Mesendoderm (in vitro differentiated cells): ENCODE results near the gene COQ8B.

Experiments used
- DNase-seq: peaks from one replicate; pipeline ENCODE4 v3.0.0; 2013
- H2AK5ac ChIP-seq: 2 replicates; pipeline ENCODE4 v1.6.1; 2013; ENCODE audit warnings: low read length, inconsistent platforms
- H2BK120ac ChIP-seq: 2 replicates; pipeline ENCODE4 v1.6.1; 2013; ENCODE audit warnings: low read depth, mild to moderate bottlenecking, low read length, moderate library complexity, mixed read lengths
- H2BK15ac ChIP-seq: replicated peaks from 2 replicates; pipeline ENCODE4 v1.6.1; 2013; ENCODE audit warnings: low read depth, mild to moderate bottlenecking, moderate library complexity
- H2BK5ac ChIP-seq: 2 replicates; pipeline ENCODE4 v1.6.1; 2013; ENCODE audit warnings: low read length, inconsistent platforms
- H3K18ac ChIP-seq: 2 replicates; pipeline ENCODE4 v1.6.1; 2013; ENCODE audit warnings: mild to moderate bottlenecking, low read length, mixed read lengths
- H3K23ac ChIP-seq: one replicate; pipeline ENCODE4 v1.6.1; 2013; ENCODE audit warnings: low read length
- H3K27ac ChIP-seq: 2 replicates; pipeline ENCODE4 v1.5.1; 2013; ENCODE audit warnings: low read depth, mild to moderate bottlenecking, inconsistent platforms, low read length, moderate library complexity
- H3K27me3 ChIP-seq: 2 replicates; pipeline ENCODE4 v1.6.1; 2013; ENCODE audit warnings: low read length, control low read depth, mild to moderate bottlenecking, inconsistent platforms; ENCODE audit not compliant: insufficient read depth, poor library complexity
- H3K36me3 ChIP-seq: 2 replicates; pipeline ENCODE4 v1.6.1; 2013; ENCODE audit warnings: low read length, inconsistent platforms; ENCODE audit not compliant: control insufficient read depth, insufficient read depth
- H3K4ac ChIP-seq: one replicate; pipeline ENCODE4 v1.6.1; 2013; ENCODE audit warnings: low read depth, mild to moderate bottlenecking, low read length, moderate library complexity
- H3K4me1 ChIP-seq: 2 replicates; pipeline ENCODE4 v1.6.1; 2013; ENCODE audit warnings: low read depth, low read length, inconsistent platforms; ENCODE audit not compliant: control insufficient read depth
- H3K4me2 ChIP-seq: 2 replicates; pipeline ENCODE4 v1.6.1; 2013; ENCODE audit warnings: low read length
- H3K4me3 ChIP-seq: 2 replicates; pipeline ENCODE4 v1.5.1; 2013; ENCODE audit warnings: mild to moderate bottlenecking, low read length
- H3K56ac ChIP-seq: one replicate; pipeline ENCODE4 v1.6.1; 2013; ENCODE audit warnings: low read length
- H3K79me1 ChIP-seq: 2 replicates; pipeline ENCODE4 v1.6.1; 2013; ENCODE audit warnings: low read length, inconsistent platforms
- H3K79me2 ChIP-seq: 2 replicates; pipeline ENCODE4 v1.6.1; 2013; ENCODE audit warnings: mild to moderate bottlenecking, low read length; ENCODE audit not compliant: control insufficient read depth, insufficient read depth
- H3K9ac ChIP-seq: 2 replicates; pipeline ENCODE4 v1.6.1; 2013; ENCODE audit warnings: low read length, inconsistent platforms
- H4K5ac ChIP-seq: one replicate; pipeline ENCODE4 v1.6.1; 2013; ENCODE audit warnings: low read length
- H4K8ac ChIP-seq: one replicate; pipeline ENCODE4 v1.6.1; 2013; ENCODE audit warnings: low read depth, mild to moderate bottlenecking, control low read depth, low read length, moderate library complexity
- WGBS: extraction: QIAGEN DNeasy Blood & Tissue Kit; methylation state at CpG from one replicate; pipeline ENCODE4 v1.1.7; 2013; ENCODE audit warnings: low lambda C conversion rate, missing lambda C conversion rate; ENCODE audit not compliant: insufficient coverage; ENCODE audit errors: extremely low coverage; 5-methylcytosine and 5-hydroxymethylcytosine counted together

COQ8B gene

GRCh38 chr19:40691421-40692211, 25.1 kb downstream of the COQ8B start:
- Histone ChIP-seq H4K8ac (no peak overlapping the region), H3K36me3 (no peaks in the 10 kb centered on the region), H3K27ac (no peak overlapping the region), H3K4me2 (peak overlapping the region; percentile 86), H3K79me2 (peaks cover 12% of the 10 kb centered on the region), H3K4me3 (no peak overlapping the region), H3K27me3 (no peaks in the 10 kb centered on the region), H4K5ac (no peak overlapping the region), H3K23ac (peak overlapping the region; percentile 45), H3K56ac (peak overlapping the region; percentile 88), H3K9ac (peak overlapping the region; percentile 82), H2BK5ac (no peak overlapping the region), H3K4ac (no peak overlapping the region), H2BK120ac (no peak overlapping the region), H2BK15ac (no peak overlapping the region), H3K4me1 (peaks cover 1% of the 10 kb centered on the region), H2AK5ac (no peak overlapping the region), H3K18ac (no peak overlapping the region), H3K79me1 (peaks cover 18% of the 10 kb centered on the region)
- no CpG with 5 or more reads among the region's 24 CpGs for WGBS
- peak; percentile 59 for DNase-seq

DNA sequence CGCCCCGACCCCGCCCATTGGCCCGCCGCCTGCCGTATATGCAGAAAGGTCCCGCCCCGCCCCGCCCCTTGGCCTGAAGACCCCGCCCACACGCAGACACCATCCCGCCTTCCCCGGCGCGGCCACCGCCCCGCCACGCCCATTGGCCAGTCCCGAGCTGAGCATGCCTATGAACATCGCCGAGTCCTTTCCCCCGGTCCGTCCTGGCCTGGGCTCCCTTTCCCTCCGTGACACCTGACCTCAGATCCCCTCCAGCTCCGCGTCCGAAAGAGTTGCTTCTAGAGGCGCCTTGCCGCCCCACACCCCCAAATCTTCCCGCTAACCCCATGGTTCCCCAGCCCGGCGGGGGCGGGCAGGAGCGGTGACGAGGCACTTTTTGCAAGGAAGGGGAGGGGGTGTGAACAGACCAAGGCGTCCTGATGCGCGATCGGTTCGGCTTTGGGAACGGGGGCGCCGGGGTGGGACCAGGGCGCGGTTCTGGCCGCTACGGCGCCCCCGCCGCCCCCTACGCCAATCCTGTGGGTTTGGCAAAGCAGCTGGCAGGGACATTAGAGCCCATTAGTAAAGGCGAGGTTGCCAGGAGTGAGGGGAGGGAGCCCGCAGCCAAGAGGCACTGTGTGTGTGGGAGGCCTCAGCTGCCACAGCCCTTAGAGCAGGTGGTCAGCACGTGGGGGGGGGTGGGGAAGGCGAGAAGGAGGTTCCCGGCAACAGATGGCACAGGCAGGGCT, 25.8 kb downstream of the COQ8B start:
- peaks cover 12% of the 10 kb centered on the region for H3K79me2 ChIP-seq
- H2BK5ac ChIP-seq, result peak overlapping the region; percentile 24
- H3K56ac ChIP-seq, result peak overlapping the region; percentile 88
- no CpG with 5 or more reads among the region's 56 CpGs for WGBS
- peak overlapping the region; percentile 82 for H3K9ac ChIP-seq
- no peaks in the 10 kb centered on the region for H3K27me3 ChIP-seq
- DNase-seq, result peak; percentile 96
- H4K5ac ChIP-seq, result no peak overlapping the region
- peak overlapping the region; percentile 86 for H3K4me2 ChIP-seq
- peak overlapping the region; percentile 49 for H3K4ac ChIP-seq
- no peak overlapping the region for H2BK15ac ChIP-seq
- peaks cover 1% of the 10 kb centered on the region for H3K4me1 ChIP-seq
- peak overlapping the region; percentile 81 for H3K27ac ChIP-seq
- H2BK120ac ChIP-seq, result no peak overlapping the region
- no peak overlapping the region for H2AK5ac ChIP-seq
- peak overlapping the region; percentile 45 for H3K4me3 ChIP-seq
- H3K36me3 ChIP-seq, result no peaks in the 10 kb centered on the region
- peaks cover 18% of the 10 kb centered on the region for H3K79me1 ChIP-seq
- H3K18ac ChIP-seq, result peak overlapping the region; percentile 30
- no peak overlapping the region for H4K8ac ChIP-seq
- H3K23ac ChIP-seq, result no peak overlapping the region

DNA sequence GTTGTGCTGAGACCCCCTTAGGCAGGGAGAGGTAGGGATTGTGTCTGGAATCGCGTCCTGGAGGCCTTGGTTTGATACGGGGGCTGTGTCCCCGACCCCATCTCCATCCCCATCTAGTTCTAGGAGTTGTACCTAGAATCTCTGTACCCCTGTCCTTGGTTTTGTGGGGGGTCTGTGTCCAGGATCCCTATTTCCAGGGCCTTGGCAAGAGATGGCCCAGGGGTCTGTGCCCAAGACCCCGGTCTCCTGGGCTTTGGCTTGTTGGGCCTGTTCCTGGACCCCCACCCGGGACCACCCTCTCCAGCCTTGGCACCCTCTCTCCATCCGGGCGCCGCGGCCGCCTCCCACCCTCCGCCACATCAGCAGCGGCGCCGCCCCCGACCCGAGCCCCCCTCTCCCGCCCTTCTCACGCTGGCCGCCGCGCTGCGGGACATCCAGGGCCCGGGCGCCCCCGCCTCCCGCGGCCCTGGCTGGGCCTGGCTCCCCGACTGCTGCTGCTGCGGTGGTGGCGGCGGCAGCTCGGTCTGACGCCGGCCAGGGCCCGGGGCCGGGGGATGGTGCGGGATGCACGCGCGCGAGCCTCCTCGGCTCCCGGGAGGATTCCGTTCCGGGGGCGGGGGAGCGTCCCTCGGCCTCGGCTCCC, 26.5 kb downstream of the COQ8B start, which contains the start of gene NUMBL:
NUMBL (minus strand) TSS at position 602 of the 643 bp plus-strand sequence; CDS start at position 434, 168 bp downstream.
- H3K9ac ChIP-seq, result peak within 1 kb of the TSS; percentile 90
- peaks cover 18% of the 10 kb centered on the region for H3K79me1 ChIP-seq
- H3K4me3 ChIP-seq, result peak within 1 kb of the TSS; percentile 78
- H2BK5ac ChIP-seq, result peak within 1 kb of the TSS; percentile 43
- peak within 1 kb of the TSS; percentile 97 for H3K4me2 ChIP-seq
- H2BK120ac ChIP-seq, result no peak within 1 kb of the TSS
- DNase-seq, result no peak
- no peak within 1 kb of the TSS for H2BK15ac ChIP-seq
- H2AK5ac ChIP-seq, result peak within 1 kb of the TSS; percentile 59
- peak within 1 kb of the TSS; percentile 49 for H3K4ac ChIP-seq
- H4K8ac ChIP-seq, result no peak within 1 kb of the TSS
- H3K4me1 ChIP-seq, result peaks cover 1% of the 10 kb centered on the region
- H3K27ac ChIP-seq, result peak within 1 kb of the TSS; percentile 81
- H3K23ac ChIP-seq, result peak within 1 kb of the TSS; percentile 94
- H3K56ac ChIP-seq, result peak within 1 kb of the TSS; percentile 95
- H3K18ac ChIP-seq, result peak within 1 kb of the TSS; percentile 43
- H4K5ac ChIP-seq, result peak within 1 kb of the TSS; percentile 39
- no peaks in the 10 kb centered on the region for H3K27me3 ChIP-seq
- H3K36me3 ChIP-seq, result peaks cover 4% of the 10 kb centered on the region
- WGBS, result no CpG with 5 or more reads among the region's 50 CpGs
- peaks cover 12% of the 10 kb centered on the region for H3K79me2 ChIP-seq

DNA sequence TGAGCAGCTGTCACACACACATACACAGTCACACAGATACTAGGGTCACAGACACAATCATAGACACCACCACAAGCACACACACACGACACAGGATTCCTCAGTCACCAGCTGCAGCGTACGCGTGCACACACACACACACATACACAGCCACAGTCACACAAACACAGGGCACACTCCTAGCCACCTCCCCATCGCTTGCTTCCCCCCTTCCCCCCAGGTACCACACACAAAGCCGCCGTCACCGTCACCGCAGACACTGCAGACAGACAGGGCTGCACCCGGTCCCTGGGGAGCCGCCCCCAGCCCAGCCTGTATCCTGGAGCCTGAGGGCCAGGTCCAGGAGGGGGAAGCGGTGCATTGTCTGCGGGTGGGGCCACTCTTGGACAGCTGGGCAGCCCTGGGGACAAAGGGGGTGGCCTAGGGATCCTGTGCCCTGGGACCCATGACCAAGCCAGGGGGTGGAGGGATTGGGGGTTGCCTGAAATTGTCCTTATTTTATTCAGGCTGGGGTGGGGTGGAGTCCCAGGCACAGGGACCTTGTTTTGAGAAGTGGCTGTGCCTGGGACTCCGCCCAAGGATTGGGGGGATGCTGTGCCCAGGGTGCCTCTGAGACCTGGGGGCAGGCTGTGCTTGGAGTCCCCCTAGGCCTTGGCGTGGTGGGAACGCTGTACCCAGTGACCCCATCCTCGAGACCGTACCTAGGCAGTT, 27.2 kb downstream of the COQ8B start:
- peak overlapping the region; percentile 90 for H3K9ac ChIP-seq
- peak overlapping the region; percentile 43 for H2BK5ac ChIP-seq
- no peak overlapping the region for H2BK15ac ChIP-seq
- peak overlapping the region; percentile 94 for H3K23ac ChIP-seq
- no peaks in the 10 kb centered on the region for H3K27me3 ChIP-seq
- peak overlapping the region; percentile 78 for H3K4me3 ChIP-seq
- H3K4me2 ChIP-seq, result peak overlapping the region; percentile 97
- H3K79me1 ChIP-seq, result peaks cover 18% of the 10 kb centered on the region
- peak overlapping the region; percentile 59 for H2AK5ac ChIP-seq
- WGBS, result no CpG with 5 or more reads among the region's 18 CpGs
- peaks cover 12% of the 10 kb centered on the region for H3K79me2 ChIP-seq
- no peak overlapping the region for H4K8ac ChIP-seq
- peak; percentile 46 for DNase-seq
- H3K18ac ChIP-seq, result no peak overlapping the region
- no peak overlapping the region for H3K27ac ChIP-seq
- H3K4ac ChIP-seq, result no peak overlapping the region
- H3K36me3 ChIP-seq, result peaks cover 5% of the 10 kb centered on the region
- H3K4me1 ChIP-seq, result peaks cover 1% of the 10 kb centered on the region
- H3K56ac ChIP-seq, result peak overlapping the region; percentile 95
- H4K5ac ChIP-seq, result no peak overlapping the region
- no peak overlapping the region for H2BK120ac ChIP-seq

DNA sequence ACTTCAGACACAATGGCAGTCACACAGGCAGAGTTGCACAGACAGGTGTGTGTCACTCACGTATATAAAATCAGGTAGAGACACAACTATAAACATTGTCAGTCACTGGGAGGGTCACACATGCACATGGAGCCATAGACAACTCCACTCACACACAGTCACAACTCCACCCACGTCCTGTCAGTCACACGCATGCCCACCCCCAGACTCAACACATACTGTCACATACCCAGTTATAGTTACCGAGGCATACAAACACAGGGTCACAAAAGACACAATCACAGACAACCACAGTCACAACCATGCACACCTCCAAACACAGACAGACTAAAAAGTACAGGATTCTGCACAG, 27.7 kb downstream of the COQ8B start:
- DNase-seq, result no peak
- Histone ChIP-seq H3K4me1 (peaks cover 1% of the 10 kb centered on the region), H3K27me3 (no peaks in the 10 kb centered on the region), H3K4ac (no peak overlapping the region), H3K9ac (peak overlapping the region; percentile 90), H3K79me2 (peaks cover 12% of the 10 kb centered on the region), H3K4me2 (peak overlapping the region; percentile 97), H3K27ac (no peak overlapping the region), H2BK120ac (no peak overlapping the region), H2AK5ac (no peak overlapping the region), H2BK15ac (no peak overlapping the region), H2BK5ac (no peak overlapping the region), H3K18ac (no peak overlapping the region), H4K8ac (no peak overlapping the region), H4K5ac (no peak overlapping the region), H3K79me1 (peaks cover 18% of the 10 kb centered on the region), H3K36me3 (peaks cover 5% of the 10 kb centered on the region), H3K23ac (peak overlapping the region; percentile 37), H3K56ac (peak overlapping the region; percentile 95), H3K4me3 (no peak overlapping the region)
- no CpG with 5 or more reads among the region's 4 CpGs for WGBS
